H1 (cell line): ENCODE data around the gene C1QA. TPM values are rescaled to one million over a fixed set of nuclear protein-coding genes. Genes with fewer than 3 reads are reported as not detected.

Source experiments
- CTCF ChIA-PET: fragments of 300-600 bp; sonication (Branson Sonifier 250); formaldehyde crosslinking; loops from one replicate; lab custom pipeline; 2021; ENCODE audit not compliant: partially characterized antibody; lab: Charles Lee
- POLR2A ChIA-PET: fragments of 300-600 bp; sonication (Branson Sonifier 250); formaldehyde crosslinking; loops from one replicate; lab custom pipeline; 2021; ENCODE audit warnings: inconsistent platforms; ENCODE audit not compliant: partially characterized antibody; lab: Charles Lee
- DNase-seq, 2 experiments: peaks; one replicate each; pipeline versions ENCODE4 v3.0.0 to v3.0.0-alpha.2; 2010 to 2022; ENCODE audit warnings: low spot score in 2 of 2, low read depth in 1 of 2, mixed read lengths in 1 of 2
- FAIRE-seq: peaks from 2 replicates; lab custom pipeline; 2011; peaks lifted over from hg19 to GRCh38; lab: Jason Lieb, UNC
- H2AFZ ChIP-seq: 2 replicates; pipeline ENCODE4 v1.8.1; 2012; ENCODE audit warnings: low read length, inconsistent platforms
- H2AK5ac ChIP-seq: 2 replicates; pipeline ENCODE4 v1.6.1; 2013; ENCODE audit warnings: low read depth, low read length
- H2BK120ac ChIP-seq: replicated peaks from 2 replicates; pipeline ENCODE3; 2013; ENCODE audit warnings: low read depth, low read length, inconsistent platforms
- H2BK12ac ChIP-seq: 2 replicates; pipeline ENCODE4 v1.6.1; 2013; ENCODE audit warnings: low read depth, low read length
- H2BK15ac ChIP-seq: 2 replicates; pipeline ENCODE4 v1.6.1; 2013; ENCODE audit warnings: low read length
- H2BK20ac ChIP-seq: 2 replicates; pipeline ENCODE4 v1.6.1; 2013; ENCODE audit warnings: low read length
- H2BK5ac ChIP-seq: 2 replicates; pipeline ENCODE4 v1.6.1; 2013; ENCODE audit warnings: low read depth, low read length
- H3K14ac ChIP-seq: 2 replicates; pipeline ENCODE4 v1.6.1; 2013; ENCODE audit warnings: inconsistent platforms; ENCODE audit not compliant: insufficient read length
- H3K18ac ChIP-seq: 2 replicates; pipeline ENCODE4 v1.6.1; 2013; ENCODE audit warnings: low read length; ENCODE audit errors: extremely low read depth
- H3K23ac ChIP-seq: 2 replicates; pipeline ENCODE4 v1.6.1; 2013; ENCODE audit warnings: inconsistent platforms; ENCODE audit not compliant: insufficient read length
- H3K23me2 ChIP-seq: 2 replicates; pipeline ENCODE4 v1.6.1; 2013; ENCODE audit warnings: low read depth, low read length
- H3K27ac ChIP-seq: 2 replicates; pipeline ENCODE4 v1.6.1; 2011; ENCODE audit warnings: low read depth, low read length, inconsistent platforms
- H3K27me3 ChIP-seq, 4 experiments: replicated peaks in 1 of 4; 1 replicate in 1 of 4; 2 replicates in 3 of 4; pipeline versions ENCODE4 v1.6.1 to v1.8.1; 2011 to 2013; ENCODE audit warnings: low read length in 3 of 4, mild to moderate bottlenecking in 3 of 4, inconsistent platforms in 2 of 4, mixed read lengths in 2 of 4, moderate library complexity in 1 of 4; ENCODE audit not compliant: control insufficient read depth in 3 of 4, insufficient read depth in 3 of 4; ENCODE audit errors: extremely low read depth in 1 of 4
- H3K36me3 ChIP-seq, 4 experiments: 2 replicates each; pipeline versions ENCODE4 v1.6.1 to v1.8.1; 2011 to 2013; ENCODE audit warnings: mild to moderate bottlenecking in 4 of 4, low read length in 3 of 4, moderate library complexity in 2 of 4, control low read depth in 1 of 4, inconsistent platforms in 1 of 4; ENCODE audit not compliant: insufficient read depth in 4 of 4, control insufficient read depth in 2 of 4
- H3K4ac ChIP-seq: replicated peaks from 2 replicates; pipeline ENCODE3; 2013; ENCODE audit warnings: low read length, low read depth, mixed read lengths, inconsistent platforms; ENCODE audit not compliant: insufficient read length
- H3K4me1 ChIP-seq, 4 experiments: replicated peaks in 1 of 4; 1 replicate in 1 of 4; 2 replicates in 3 of 4; pipeline versions ENCODE4 v1.6.1 to v1.8.1; 2011 to 2013; ENCODE audit warnings: low read length in 3 of 4, inconsistent platforms in 2 of 4, mixed read lengths in 1 of 4; ENCODE audit not compliant: insufficient read depth in 4 of 4, control insufficient read depth in 3 of 4
- H3K4me2 ChIP-seq, 2 experiments: 2 replicates each; pipeline versions ENCODE4 v1.6.1 to v1.8.1; 2011 to 2013; ENCODE audit warnings: low read depth in 2 of 2, low read length in 2 of 2, control low read depth in 1 of 2, inconsistent platforms in 1 of 2, mild to moderate bottlenecking in 1 of 2; ENCODE audit not compliant: insufficient read depth in 1 of 2
- H3K4me3 ChIP-seq, 4 experiments: fragments of 200-600, 300-600 bp in 1 of 4; sonication (generic), shearing (Covaris generic), sonication (Bioruptor Twin) in 1 of 4; 2 replicates each; pipeline versions ENCODE4 v1.5.1 to v1.8.1; 2011 to 2016; ENCODE audit warnings: low read length in 4 of 4, low read depth in 3 of 4, control low read depth in 2 of 4, inconsistent platforms in 2 of 4, mild to moderate bottlenecking in 2 of 4, mixed read lengths in 1 of 4, moderate library complexity in 1 of 4; ENCODE audit not compliant: insufficient read depth in 2 of 4; ENCODE audit errors: extremely low read depth in 1 of 4
- H3K56ac ChIP-seq: replicated peaks from 2 replicates; pipeline ENCODE3; 2013; ENCODE audit warnings: low read depth, mild to moderate bottlenecking, mixed read lengths, low read length, inconsistent platforms; ENCODE audit not compliant: insufficient read length
- H3K79me1 ChIP-seq: 2 replicates; pipeline ENCODE4 v1.6.1; 2013; ENCODE audit warnings: low read depth, low read length, control low read depth
- H3K79me2 ChIP-seq, 2 experiments: 2 replicates each; pipeline versions ENCODE4 v1.6.1 to v1.8.1; 2012 to 2013; ENCODE audit warnings: low read length in 2 of 2, mild to moderate bottlenecking in 2 of 2, inconsistent platforms in 1 of 2; ENCODE audit not compliant: insufficient read depth in 2 of 2, control insufficient read depth in 1 of 2
- H3K9ac ChIP-seq, 4 experiments: replicated peaks in 1 of 4; 1 replicate in 1 of 4; 2 replicates in 3 of 4; pipeline versions ENCODE4 v1.6.1 to v1.8.1; 2011 to 2013; ENCODE audit warnings: low read depth in 3 of 4, low read length in 3 of 4, control low read depth in 2 of 4, mild to moderate bottlenecking in 2 of 4, moderate library complexity in 2 of 4, inconsistent platforms in 1 of 4; ENCODE audit errors: extremely low read depth in 1 of 4
- H3K9me3 ChIP-seq, 2 experiments: 2 replicates each; pipeline versions ENCODE4 v1.6.1 to v1.8.1; 2012 to 2013; ENCODE audit warnings: mild to moderate bottlenecking in 2 of 2, moderate library complexity in 2 of 2, control low read depth in 1 of 2, inconsistent platforms in 1 of 2, low read depth in 1 of 2, low read length in 1 of 2, mixed read lengths in 1 of 2; ENCODE audit not compliant: insufficient read depth in 2 of 2
- H4K20me1 ChIP-seq, 2 experiments: replicated peaks in 1 of 2; 2 replicates each; pipeline versions ENCODE3 to v1.8.1; 2011 to 2013; ENCODE audit warnings: inconsistent platforms in 2 of 2, low read length in 2 of 2, mild to moderate bottlenecking in 1 of 2; ENCODE audit not compliant: insufficient read depth in 2 of 2, control insufficient read depth in 1 of 2
- H4K5ac ChIP-seq: 2 replicates; pipeline ENCODE4 v1.6.1; 2013; ENCODE audit warnings: low read length, low read depth, mixed read lengths, inconsistent platforms; ENCODE audit not compliant: insufficient read length
- H4K8ac ChIP-seq: 2 replicates; pipeline ENCODE4 v1.8.0; 2013; ENCODE audit warnings: mild to moderate bottlenecking, moderate library complexity, low read length, inconsistent platforms; ENCODE audit not compliant: insufficient read depth; ENCODE audit errors: extremely low read depth
- H4K91ac ChIP-seq: replicated peaks from 2 replicates; pipeline ENCODE3; 2013; ENCODE audit warnings: low read length, mixed read lengths, inconsistent platforms; ENCODE audit not compliant: insufficient read length
- KDM4A ChIP-seq: IDR thresholded peaks from one replicate; pipeline ENCODE4 v1.7.1; 2012; ENCODE audit warnings: low read depth, mild to moderate bottlenecking, moderate library complexity, low read length, inconsistent platforms; ENCODE audit not compliant: severe bottlenecking
- SIN3A ChIP-seq, 2 experiments: IDR thresholded peaks in 1 of 2; conservative IDR thresholded peaks in 1 of 2; 2 replicates each; pipeline ENCODE4 v1.6.1; 2011 to 2012; ENCODE audit warnings: low read length in 2 of 2, improper control_type of control experiment in 1 of 2, low read depth in 1 of 2, mild to moderate bottlenecking in 1 of 2
- SP1 ChIP-seq: IDR thresholded peaks from 2 replicates; pipeline ENCODE4 v1.6.1; 2011; ENCODE audit warnings: low read depth, low read length
- ZNF274 ChIP-seq: IDR thresholded peaks from 2 replicates; pipeline ENCODE4 v1.7.0; 2012; ENCODE audit warnings: low read length, borderline replicate concordance; ENCODE audit errors: extremely low read depth
- WGBS, 2 experiments: shearing (Covaris generic) in 1 of 2; methylation state at CpG; one replicate each; pipeline versions ENCODE4 v1.1.6 to v1.1.7; 2013 to 2015; ENCODE audit warnings: low lambda C conversion rate in 2 of 2, mixed read lengths in 2 of 2, inconsistent platforms in 1 of 2, low coverage in 1 of 2, missing lambda C conversion rate in 1 of 2; ENCODE audit not compliant: insufficient replicate concordance in 2 of 2, insufficient coverage in 1 of 2, insufficient read length in 1 of 2; ENCODE audit errors: extremely low coverage in 1 of 2, missing lambda C conversion rate in 1 of 2; 5-methylcytosine and 5-hydroxymethylcytosine counted together
- polyA plus RNA-seq, 7 experiments: library from polyadenylated mRNA; depleted of rRNA in 3 of 7; stranded (reverse) in 5 of 7; unstranded in 2 of 7; fragments of >200 nt in 5 of 7; fragments of 200-250 nt in 2 of 7; gene quantifications; 1 replicate in 5 of 7; 2 replicates in 1 of 7; 4 replicates in 1 of 7; pipeline versions ENCODE4 v1.2.1 to v1.2.3, GENCODE V29; 2011 to 2013; ENCODE audit warnings: missing spikeins in 2 of 7, mixed read lengths in 2 of 7
- total RNA-seq: library from RNA; stranded (reverse); fragmentation: NEBNext Ultra II Directional; extraction: Animal tissue kit (Norgen Biotek cat#: 25700); gene quantifications from 2 replicates; pipeline ENCODE4 v1.2.1, GENCODE V29; 2021

The C1QA gene
- total and polyA plus RNA-seq, 2 of the 8 experiments (the other 6 are each of a cell fraction or from before 2014, with no cell fraction given): not detected

DNA sequence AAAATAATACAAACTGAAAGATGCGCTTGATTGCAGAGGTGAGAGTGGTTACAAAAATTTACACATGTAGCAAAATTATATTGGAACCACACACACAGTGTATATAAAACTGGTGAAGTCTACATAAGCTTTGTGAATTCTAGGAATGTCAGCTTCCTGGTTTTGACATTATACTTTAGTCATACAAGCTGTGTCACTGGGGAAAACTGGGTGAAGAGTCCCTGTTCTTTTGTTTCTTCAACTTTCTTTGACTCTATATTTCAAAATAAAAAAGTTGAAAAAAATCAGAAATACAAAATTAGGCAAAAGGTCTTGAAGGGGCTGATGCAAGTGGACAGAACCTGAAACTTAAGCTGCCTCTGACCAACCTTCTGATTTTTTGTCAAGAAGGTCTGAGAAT lies 10.0 kb downstream of the C1QA start:
- Histone ChIP-seq H4K8ac (no peak overlapping the region), H3K4me2 (no peak overlapping the region), H4K91ac (no peak overlapping the region), H2AFZ (no peak overlapping the region), H3K36me3 (no peaks in the 10 kb centered on the region), H3K4me1 (no peaks in the 10 kb centered on the region), H2BK20ac (no peak overlapping the region), H4K5ac (no peak overlapping the region), H3K79me2 (no peaks in the 10 kb centered on the region), H3K18ac (no peak overlapping the region), H3K4ac (no peak overlapping the region), H2AK5ac (no peak overlapping the region), H3K23me2 (no peaks in the 10 kb centered on the region; the same call in 1 of the 2 replicates), H3K56ac (no peak overlapping the region), H3K27ac (no peak overlapping the region), H3K9ac (no peak overlapping the region), H3K79me1 (no peaks in the 10 kb centered on the region), H2BK12ac (no peak overlapping the region), H3K23ac (no peak overlapping the region), H3K27me3 (no peaks in the 10 kb centered on the region; a peak in 1 of 7 replicates), H2BK5ac (no peak overlapping the region), H3K14ac (no peak overlapping the region), H3K9me3 (no peaks in the 10 kb centered on the region), H2BK15ac (no peak overlapping the region), H2BK120ac (no peak overlapping the region), H4K20me1 (peaks cover 0 to 3% of the 10 kb centered on the region in 2 experiments), H3K4me3 (no peak overlapping the region)
- DNase-seq (no peak), FAIRE-seq (no peak)
- ChIA-PET POLR2A (no interaction called here), CTCF (interaction anchor here (0.6 to 1.0 kb wide), 6 partner anchors 11 to 324 kb away, joined by 3 to 4 read pairs (median 4); no protein-coding TSS in a partner anchor)
- WGBS, 2 experiments: 95% methylated on average over 1 of the region's 1 CpG; no CpG with 5 or more reads in 1 of the 2 experiments
- TF ChIP-seq SP1: no peak
- no peak for TF ChIP-seq KDM4A
- TF ChIP-seq ZNF274: no peak
- TF ChIP-seq SIN3A (conservative IDR thresholded peaks at IDR 0.05 in 1 of 2, IDR thresholded peaks at IDR 0.05 in 1 of 2; ENCODE audit: low read depth in 1 of 2, low read length in 2 of 2): no peak
